LNCAP (cell line): ENCODE results near the gene WWOX.

Experiments used
- TF ChIP-seq, protein P1 (sequence below): fragments of 450-650 bp; IDR thresholded peaks from 2 replicates; pipeline ENCODE4 v1.5.1; 2017; ENCODE audit warnings: mild to moderate bottlenecking

The WWOX gene

DNA sequence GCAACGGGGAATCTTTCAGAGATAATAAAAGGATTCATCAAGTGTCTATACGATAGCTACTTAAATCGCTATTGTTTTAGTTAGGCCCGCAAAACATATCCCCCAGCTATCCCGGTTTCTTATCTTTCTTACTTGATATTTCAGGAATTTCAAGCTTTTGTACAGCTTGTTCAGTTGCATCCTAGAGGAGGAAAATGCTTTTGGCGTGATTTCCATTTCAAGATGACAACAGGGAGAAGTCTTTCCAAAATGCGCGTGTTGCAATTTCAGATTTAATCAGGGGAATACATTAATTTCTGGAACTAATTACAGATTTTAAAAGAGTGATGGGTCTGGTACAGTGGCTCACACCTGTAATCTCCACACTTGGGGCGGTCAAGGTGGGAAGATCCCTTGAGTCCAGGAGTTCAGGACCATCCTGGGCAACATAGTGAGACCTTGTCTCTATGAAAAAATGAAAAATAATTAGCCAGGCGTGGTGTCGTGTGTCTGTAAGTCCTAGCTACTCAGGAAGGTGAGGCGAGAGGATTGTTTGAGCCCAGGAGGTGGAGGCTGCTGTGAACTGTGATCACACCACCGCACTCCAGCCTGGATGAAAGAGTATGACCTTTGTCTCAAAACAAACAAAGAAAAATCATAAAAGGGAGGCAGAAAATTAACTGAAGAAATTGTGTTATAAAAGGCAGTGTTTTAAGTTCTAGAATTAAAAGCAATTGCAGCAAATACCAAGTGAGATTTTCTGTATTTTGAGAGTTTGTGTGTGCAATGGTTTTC lies 954.9 kb downstream of the WWOX start:
- TF ChIP-seq, protein P1, sequence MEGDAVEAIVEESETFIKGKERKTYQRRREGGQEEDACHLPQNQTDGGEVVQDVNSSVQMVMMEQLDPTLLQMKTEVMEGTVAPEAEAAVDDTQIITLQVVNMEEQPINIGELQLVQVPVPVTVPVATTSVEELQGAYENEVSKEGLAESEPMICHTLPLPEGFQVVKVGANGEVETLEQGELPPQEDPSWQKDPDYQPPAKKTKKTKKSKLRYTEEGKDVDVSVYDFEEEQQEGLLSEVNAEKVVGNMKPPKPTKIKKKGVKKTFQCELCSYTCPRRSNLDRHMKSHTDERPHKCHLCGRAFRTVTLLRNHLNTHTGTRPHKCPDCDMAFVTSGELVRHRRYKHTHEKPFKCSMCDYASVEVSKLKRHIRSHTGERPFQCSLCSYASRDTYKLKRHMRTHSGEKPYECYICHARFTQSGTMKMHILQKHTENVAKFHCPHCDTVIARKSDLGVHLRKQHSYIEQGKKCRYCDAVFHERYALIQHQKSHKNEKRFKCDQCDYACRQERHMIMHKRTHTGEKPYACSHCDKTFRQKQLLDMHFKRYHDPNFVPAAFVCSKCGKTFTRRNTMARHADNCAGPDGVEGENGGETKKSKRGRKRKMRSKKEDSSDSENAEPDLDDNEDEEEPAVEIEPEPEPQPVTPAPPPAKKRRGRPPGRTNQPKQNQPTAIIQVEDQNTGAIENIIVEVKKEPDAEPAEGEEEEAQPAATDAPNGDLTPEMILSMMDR, result no peak

DNA sequence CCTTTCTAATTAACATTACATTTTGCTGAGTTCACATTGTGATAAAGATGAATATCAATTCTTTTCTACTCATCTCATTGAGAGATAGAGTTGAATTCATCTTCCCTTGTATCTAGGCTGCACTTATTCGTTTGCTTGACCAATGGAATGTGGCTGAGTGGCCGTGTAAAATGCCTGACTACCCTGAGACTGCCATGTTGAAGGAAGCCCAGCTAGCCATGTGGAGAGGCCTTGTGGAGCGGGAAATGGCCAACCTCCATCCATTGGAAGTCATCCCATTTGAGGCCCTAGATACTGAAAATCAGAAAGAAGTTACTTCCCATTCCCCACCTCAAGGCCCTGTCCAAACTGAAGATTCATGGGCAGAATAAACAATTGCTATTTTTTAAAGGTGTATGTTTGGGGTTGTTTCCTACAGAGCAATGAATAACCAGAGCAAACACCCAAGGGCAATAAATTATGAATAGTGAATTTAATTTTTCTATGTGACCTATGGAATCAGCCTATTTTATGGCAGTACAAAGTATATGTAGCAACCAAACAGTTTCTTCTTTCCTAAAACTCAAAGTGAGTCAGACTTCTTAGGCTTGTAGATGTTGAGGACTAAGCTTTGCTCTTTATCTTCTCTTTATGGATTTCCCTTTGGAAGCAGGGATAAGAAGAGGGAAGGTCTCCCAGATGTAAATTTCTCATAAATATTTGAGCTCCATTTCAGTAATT lies 956.0 kb downstream of the WWOX start:
- TF ChIP-seq, protein P1, result no peak

DNA sequence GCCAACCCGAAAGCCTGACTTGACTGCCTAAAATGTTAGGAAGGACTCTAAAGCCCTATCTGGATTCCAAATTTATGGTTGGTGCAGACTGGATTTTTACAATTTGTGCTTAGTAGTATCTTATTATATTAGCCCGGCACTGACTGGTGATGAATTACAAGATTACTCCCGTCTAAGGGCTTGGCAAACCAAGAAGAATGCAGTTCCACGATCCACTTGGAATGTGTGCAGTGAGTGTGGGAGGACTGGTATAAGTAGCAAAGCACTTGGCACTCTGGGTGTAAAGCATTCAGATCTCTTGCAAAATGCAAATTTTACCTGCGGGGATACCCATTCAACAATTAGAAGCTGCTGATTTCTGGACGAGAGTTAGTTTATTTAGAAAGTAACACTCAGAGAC lies 961.7 kb downstream of the WWOX start:
- TF ChIP-seq, protein P1, result no peak

DNA sequence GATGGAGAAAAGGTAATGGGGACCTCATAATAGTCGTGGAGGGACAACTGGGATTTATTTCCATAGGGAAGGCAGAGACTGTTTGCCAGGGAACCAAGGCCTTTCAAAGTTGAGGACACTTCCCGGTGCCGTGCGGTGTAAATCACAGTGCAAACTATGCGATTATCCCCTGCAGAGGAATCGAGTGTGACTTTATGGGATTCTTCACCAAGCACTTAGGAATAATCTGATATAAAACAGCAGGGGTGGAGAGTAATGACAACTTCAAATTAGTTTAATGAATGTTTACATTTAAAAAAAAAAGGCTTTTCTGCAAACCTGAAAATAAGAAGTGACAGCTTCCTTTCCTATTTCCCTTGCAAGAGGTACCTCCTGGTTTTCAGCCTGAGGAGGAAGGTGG lies 962.9 kb downstream of the WWOX start:
- TF ChIP-seq, protein P1, result no peak

DNA sequence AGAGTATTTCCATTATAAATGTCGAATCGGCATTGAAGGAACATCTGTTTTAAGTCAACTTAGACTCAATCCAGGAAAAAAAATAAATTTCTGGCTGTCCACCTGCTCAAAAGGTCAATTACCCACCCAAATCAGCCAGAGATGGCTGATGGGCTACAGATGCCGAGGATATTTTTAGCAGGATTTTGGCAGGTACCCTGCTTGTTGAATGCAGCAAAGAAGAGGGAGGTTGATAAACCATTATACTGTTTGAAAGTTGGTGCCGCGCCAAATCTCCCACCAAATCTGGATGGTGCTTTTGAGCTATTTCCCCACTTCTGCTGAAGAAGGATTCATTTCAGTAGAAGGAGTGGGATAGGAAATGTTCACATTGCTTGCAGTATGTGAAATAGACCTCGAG lies 963.4 kb downstream of the WWOX start:
- TF ChIP-seq, protein P1, result no peak

DNA sequence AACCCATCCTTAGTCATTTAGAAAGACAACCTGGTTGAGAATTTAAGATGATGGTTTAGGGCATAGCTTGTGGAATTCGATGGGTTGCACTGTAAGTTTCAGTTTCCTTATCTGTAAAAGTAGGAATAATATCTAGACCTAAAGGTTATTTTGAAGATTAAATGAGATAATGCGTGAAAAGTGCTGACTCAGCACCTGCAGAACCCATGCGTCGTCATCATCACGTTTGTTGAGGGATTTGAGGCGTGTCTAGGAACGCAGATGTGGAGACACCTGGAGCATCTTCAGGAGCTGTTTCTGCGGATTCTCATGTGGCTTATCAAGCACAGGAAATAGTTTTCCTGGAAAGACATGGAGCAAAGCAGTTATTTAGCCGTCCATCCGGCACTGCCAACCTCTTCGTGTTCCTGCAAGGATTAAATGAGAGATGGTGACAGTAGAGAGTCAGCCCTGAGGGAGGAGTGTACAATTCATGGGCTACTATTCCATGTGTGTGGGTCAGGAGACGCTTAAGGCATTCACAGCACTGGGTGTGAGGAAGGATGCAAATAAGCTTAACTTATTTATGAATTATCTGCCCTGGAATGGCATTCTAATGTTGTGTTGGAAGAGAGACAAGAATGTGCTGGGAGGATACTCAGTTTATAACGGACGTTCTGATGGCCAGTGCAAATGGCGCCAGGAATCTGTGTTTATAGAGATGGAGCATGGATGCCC lies 965.0 kb downstream of the WWOX start:
- TF ChIP-seq, protein P1, result no peak

DNA sequence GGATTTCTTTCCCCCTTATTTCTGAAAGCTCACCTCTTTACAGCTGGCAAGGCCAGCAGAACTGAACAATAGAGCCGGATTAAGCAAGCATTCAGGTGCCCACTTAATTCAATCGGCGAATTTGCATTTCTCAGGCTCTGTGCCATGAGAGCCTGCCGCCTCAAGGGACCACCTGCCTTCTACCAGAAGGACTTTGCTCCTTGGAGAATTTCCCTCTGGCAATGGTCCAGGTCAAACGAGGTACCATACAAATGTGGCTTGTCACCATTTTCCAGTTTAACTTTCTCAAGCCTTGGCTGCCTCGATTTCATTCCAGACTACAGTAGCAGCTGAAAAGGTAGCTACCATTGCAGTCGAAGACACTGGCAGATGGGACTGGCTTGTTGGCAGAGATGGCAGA lies 967.1 kb downstream of the WWOX start:
- TF ChIP-seq, protein P1, result no peak
